Right kidney (tissue), 1 donor: ENCODE measurements around the gene KIF6.
A peak's percentile ranks its signal among the peaks of the same experiment; 100 is the strongest.

Source experiments
- DNase-seq: peaks from one replicate; pipeline ENCODE4 v3.0.0-alpha.2; 2016

Gene KIF6

DNA sequence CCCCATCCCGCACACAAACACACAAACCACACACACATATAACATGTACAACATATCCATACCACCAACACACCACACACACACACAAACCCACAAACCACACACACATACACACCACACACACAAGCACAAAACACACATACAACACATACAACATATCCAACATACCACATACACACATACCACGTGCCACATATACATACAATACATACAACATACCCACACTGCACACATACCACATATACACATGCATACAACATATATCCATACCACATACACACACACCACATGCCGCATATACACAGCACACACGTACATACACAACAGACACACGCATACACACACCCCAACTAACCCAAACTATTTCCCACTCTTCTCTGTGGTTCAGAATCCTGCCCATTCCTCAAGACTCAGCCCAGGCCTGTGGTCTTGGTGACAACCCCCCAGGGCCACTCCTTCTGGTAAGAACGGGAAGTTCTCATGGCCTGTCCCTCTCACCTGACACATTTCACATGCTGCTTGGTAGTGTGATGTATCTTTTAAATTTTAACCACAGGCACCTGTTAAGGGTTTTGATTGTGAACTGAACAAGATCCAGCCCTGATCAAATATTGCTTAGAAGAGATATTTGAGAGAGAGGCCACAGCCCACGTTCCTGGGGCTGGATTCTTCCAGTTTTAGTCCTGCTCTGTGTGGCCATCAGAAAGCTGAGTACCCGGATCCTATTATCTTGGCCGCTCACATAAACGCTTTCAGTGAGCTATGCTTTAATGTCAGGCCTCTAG, 346.8 kb downstream of the KIF6 start:
- DNase-seq: peak; percentile 15

DNA sequence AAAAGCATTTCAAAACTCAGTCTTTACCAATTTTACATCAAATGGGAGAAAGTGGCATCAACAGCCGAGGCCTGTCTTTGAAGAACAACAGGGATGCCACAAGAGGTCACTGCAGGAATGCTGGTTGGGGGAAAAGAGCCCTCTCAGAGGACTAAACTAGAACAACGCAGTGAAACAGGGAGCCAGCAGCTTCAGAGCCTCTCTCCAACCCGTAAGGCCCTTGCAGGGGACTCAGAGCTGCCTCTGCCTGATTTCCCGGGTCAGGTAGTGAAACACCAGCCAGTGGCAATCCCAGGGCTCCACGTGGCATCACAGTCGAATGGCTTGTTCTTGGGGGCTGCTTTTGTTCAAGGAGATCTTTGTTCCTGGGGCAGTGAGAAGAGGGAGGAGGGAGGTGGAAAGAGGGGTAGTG, 347.7 kb downstream of the KIF6 start:
- DNase-seq: peak; percentile 53

DNA sequence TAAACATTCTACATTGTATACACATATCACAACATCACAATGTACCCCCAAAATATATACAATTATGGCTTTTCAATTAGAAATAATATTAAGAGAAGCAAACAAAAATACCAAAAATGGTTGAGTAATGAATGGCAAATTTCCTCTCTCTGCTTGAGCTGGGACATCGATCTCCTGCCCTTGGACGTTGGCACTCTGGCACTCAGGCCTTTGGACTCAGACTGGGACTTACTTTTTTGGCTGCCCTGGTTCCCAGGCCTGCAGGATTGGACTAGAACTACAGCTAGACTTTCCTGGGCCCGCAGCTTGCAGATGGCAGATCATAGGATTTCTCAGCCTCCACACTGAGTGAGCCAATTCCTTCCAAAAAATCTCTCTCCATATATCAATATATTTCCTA, 349.8 kb downstream of the KIF6 start:
- DNase-seq: no peak

GRCh38 chr6:39370390-39370789, 354.8 kb downstream of the KIF6 start:
- no peak for DNase-seq

DNA sequence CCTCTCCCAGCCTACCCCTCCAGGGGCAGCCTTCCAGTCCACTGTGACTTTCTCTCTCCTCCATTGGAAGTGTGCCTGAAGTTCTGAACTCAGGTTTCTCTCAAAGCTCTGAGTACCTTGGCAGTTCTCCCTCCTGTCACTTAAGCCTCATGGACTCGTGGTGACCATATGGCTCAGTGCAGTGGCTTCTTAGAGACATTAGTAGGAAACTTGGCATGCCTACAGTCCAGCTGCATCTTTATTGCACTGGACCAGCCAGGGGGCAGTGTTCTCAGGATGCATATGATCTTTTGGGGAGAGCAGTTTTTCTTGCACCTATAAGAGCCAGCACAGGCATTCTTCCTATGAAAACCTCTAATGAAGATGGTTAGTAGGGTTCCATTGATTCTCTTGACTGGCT, 355.2 kb downstream of the KIF6 start:
- no peak for DNase-seq

- peak; percentile 18 for DNase-seq
Measured at GRCh38 chr6:39367700-39368099, 357.5 kb downstream of the KIF6 start.

- no peak for DNase-seq
Measured at GRCh38 chr6:39366931-39367618, 358.1 kb downstream of the KIF6 start.

- no peak for DNase-seq
Measured at GRCh38 chr6:39365281-39366074, 359.7 kb downstream of the KIF6 start.

DNA sequence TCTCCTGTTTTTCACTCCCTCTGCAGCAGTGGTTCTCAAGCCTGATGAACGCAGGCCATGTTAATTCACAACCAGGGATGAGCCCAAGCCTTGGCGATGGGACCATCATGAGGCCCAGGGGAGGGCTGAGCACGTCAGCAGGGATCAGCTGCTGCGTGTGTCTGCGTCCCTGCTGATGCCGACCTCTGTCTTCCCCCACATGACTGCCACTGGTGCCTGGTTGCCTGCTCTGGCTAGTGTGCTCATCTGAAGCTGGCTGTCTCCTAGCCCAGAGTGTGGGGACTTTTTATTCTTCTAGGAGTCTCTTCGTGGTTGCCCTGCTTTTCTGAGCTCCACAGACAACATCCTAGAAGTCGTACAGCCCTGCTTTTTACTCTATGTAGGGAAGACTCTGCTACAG, 361.9 kb downstream of the KIF6 start:
- no peak for DNase-seq

- no peak for DNase-seq
Measured at GRCh38 chr6:39362487-39362865, 362.7 kb downstream of the KIF6 start.

DNA sequence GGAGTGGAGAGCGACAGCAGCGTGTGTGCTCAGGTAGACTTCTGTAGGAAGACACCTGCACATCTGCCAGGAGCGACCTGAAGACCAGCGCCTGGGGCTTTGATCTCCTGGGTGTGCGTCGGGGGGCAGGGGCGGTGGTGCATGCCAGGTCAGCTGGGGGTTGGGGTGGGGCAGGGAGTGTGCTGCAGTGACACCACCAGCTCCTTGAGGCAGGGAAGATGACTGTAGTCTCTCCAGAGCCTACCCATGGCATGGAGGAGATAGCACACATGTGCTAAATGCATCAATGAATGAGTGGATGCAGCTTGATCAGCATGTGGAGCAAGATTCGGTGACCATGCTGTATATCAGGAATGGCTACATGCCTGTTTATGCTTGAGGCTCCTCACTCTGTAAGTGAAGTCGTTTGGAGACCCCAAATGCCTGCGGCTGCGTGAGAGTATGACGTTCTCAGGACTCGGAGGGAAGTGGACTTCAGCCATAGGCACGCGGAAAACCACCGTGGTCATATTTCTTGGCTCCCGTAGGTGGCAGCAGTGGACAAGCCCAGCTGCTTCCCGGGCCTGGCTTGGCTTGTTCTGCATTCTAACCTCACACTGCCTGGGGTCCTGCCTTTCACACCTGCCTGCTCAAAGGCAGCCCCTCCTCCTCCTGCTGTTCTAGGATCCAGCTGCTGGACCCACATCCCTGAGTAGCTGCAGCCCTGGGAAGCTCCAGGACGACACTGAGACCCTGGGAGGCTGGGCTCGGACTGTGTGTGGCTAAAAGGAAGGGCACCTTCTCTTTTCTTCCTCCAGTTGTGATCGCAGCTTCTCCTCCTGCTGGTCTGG, 363.3 kb downstream of the KIF6 start:
- peak; percentile 67 for DNase-seq

DNA sequence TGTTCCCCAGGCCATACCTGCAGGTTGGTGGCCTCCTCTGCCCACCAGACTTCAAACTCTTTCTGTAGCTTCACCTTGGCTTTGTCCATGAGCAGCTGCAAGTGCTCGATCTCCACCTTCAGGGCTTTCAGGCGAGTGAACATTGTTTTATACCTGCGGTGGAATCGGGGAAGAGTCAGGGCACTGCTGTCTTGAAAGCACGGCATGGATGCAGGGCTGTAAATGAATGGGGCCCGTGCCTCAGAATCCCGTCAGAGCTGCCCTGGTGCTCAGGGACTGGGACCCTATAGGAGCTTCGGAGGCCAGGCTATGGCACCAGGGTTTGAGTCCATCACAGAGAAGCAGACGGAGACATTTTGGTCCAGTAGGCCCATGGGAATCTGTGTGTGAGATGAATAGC, 364.8 kb downstream of the KIF6 start:
- DNase-seq: no peak

DNA sequence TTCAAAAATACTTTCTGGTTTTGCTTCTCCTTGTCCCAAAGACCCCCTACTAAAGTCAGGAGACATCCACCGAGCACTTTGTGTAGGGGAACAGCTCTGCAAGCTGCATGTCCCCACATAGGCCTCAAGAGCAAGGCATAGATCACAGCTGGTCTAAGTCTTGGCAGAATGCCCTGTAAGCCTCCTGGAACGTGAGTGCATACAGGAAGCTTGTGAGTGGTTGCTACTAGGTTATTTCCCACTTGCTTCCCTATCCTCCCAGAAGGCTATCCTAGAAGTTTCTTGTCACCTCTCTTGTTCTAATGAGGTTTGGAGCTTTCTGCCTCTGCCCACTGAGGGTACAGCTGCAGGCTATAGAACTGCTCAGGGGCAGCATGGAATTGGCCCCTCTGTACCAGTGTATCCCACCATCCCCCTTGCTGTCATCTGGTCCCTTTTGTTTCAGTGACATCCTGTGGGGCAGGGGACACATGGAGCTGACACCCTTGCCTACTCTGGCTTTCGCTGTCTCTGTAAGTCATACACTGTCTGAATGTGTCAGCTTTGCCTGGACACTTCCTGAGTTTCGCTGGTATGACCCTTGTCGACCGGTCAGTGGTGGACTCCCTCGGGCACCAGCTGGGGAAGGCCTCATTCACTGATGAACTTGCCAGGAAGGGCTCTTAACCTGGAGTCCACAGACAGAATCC, 367.1 kb downstream of the KIF6 start:
- DNase-seq: no peak

DNA sequence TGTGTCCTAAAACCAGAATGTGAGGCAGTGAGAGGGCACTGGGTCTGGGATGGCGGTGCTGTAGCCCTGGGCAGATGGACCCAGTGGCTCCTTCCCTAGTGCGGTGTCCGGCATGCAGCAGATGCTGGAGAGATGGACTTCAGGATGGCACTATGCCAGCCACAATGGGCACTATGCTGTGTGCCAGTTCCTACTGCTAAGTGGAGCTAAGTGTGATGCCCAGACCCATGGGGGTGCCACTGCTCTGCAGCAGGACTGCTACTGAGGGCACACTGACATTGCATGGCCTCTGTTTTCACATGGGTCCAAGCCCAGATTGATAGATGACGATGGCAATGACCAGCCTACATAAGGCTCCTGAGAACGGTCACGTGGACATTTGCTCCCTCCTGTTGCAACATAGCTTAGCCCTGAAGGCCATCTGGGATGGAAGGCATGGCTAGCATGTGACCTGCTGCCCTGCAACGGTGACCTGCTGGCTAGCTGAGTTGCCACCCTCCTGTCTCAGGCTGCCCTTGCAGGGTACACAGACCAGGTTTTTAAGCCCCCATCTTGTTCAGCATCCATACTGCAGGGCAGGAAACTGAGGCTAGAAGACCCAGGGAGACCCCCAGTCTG, 371.4 kb downstream of the KIF6 start:
- DNase-seq: no peak

GRCh38 chr6:39350723-39351505, 374.3 kb downstream of the KIF6 start:
- no peak for DNase-seq

DNA sequence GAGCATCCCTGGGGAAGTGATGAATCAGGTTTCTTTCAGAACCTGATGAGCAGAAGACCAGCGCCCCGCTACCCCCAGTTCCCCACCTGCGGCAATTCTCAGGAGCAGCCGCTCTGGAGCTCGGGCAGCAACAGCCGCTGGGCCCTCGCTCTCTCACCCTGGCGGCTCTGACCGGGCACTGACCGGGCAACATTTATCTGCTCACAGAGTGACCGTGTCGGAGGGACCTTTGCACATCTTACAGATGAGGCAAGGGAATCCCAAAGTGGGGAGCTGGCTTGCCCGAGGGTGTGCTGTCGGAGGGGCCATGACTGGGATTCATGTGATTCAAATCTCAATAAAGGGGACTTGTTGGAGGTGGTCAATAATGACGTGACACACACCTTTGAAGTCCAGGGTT, 376.5 kb downstream of the KIF6 start:
- no peak for DNase-seq

DNA sequence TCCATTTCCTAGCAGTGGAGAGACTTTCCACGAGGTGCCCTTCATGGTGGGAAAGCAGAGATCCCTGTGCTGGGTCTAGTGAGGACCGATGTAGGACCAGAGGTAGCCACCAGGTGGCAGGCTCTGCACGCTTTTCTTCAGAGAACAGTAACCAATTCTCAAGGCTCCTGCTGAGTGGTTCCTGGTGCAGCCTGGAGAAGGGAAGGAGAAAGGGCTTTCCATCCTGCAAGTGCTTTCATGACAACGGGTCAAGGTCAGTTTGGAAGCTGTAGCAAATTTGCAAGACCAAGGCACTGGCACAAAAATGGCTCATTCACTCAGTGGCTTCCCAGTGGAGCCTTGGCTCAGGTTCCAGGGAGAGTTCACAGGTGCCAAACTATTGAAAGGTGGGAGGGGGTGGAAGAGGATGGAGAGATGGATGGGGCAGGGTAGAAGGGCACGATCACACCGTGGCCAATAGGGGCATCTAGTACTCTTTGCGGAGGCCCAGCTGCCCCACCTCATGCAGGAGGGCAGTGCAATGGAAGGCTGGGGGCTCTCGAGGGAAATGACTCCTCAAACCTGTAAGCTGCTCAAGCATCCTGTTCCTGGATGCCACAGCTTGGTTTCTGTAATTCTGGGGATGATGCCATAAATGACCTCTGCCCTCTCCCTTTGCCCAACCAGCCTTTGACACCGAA, 377.2 kb downstream of the KIF6 start:
- peak; percentile 32 for DNase-seq

- DNase-seq: no peak
Measured at GRCh38 chr6:39347206-39347605, 378.0 kb downstream of the KIF6 start.

DNA sequence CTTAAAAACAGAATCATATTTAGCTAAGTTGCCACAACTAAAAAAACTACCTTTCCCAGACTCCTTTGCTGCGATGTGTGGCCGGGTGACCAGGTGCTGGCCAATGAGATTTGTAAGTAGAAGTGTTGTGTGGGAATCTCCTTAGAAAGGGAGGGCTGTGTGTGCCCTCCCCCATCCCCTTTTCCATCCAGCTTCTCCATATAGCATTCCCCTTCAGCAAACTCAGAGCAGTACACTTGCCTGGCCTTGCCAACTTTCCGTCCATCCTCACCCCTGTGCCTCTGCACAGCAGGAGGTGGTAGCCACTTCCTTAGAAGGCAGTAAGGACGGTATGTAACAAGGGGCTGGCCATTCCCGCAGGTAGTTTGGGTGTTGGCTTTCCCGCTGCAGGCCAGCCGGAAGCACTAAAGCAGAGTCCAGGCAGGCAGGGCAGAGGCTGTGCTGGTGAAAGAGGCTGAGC, 380.4 kb downstream of the KIF6 start:
- DNase-seq: no peak

DNA sequence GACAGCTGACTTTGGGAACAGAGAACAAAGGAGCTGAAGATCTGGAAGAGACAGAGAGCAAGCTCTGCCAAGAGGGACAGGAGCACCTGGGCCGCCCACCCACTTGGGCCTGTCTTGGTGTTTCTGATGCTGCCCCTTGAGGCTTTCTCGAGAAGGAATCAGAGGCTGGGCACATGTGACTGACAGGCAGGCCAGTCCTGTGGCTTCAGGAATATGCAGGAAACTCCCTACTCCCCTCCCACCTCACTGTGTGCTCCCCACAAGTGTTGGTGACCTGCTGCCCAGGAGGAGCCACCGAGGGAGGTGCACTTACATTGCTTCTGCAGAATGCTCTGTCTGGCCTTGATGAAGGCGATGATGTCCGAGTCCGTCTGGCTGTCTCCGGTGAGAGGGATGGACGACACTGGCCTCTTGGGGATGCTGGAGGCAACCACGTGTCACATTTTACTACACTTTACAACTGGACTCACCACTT, 381.8 kb downstream of the KIF6 start:
- DNase-seq: no peak
